ENCODE data around the gene ODAD3.
"Not testable (repeated sequence)": the region's sequence is repeated elsewhere in the genome, so short reads cannot be mapped to it uniquely, and the experiment has no call there.

DNA sequence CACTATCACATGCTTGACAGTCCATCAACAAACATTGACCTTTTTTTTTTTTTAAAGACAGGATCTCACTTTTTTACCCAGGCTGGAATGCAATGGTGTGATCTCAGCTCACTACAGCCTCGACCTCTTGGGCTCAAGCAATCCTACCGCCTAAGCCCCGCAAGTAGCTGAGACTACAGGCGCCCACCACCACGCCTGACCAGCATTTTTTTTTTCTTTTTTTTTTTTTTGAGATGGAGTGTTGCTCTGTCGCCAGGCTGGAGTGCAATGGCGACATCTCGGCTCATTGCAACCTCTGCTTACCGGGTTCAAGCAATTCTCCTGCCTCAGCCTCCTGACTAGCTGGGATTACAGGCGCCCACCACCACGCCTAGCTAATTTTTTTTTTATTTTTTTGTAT is 24.0 kb upstream of the ODAD3 start:
- TF ChIP-seq, protein P1, sequence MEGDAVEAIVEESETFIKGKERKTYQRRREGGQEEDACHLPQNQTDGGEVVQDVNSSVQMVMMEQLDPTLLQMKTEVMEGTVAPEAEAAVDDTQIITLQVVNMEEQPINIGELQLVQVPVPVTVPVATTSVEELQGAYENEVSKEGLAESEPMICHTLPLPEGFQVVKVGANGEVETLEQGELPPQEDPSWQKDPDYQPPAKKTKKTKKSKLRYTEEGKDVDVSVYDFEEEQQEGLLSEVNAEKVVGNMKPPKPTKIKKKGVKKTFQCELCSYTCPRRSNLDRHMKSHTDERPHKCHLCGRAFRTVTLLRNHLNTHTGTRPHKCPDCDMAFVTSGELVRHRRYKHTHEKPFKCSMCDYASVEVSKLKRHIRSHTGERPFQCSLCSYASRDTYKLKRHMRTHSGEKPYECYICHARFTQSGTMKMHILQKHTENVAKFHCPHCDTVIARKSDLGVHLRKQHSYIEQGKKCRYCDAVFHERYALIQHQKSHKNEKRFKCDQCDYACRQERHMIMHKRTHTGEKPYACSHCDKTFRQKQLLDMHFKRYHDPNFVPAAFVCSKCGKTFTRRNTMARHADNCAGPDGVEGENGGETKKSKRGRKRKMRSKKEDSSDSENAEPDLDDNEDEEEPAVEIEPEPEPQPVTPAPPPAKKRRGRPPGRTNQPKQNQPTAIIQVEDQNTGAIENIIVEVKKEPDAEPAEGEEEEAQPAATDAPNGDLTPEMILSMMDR (IDR thresholded peaks at IDR 0.05): not testable (repeated sequence)
- TF ChIP-seq EZH2 (IDR thresholded peaks at IDR 0.05; ENCODE audit: borderline replicate concordance, insufficient read depth, low read depth, low read length, poor library complexity, severe bottlenecking): not testable (repeated sequence)
